GM06990 (cell line): Measurements from ENCODE around the gene AMH.

Experiments used
- DNase-seq: peaks from one replicate; pipeline ENCODE4 v3.0.0-alpha.2; 2011; ENCODE audit not compliant: insufficient read length; ENCODE audit errors: extremely low read depth
- H3K27me3 ChIP-seq: replicated peaks from 2 replicates; pipeline ENCODE4 v1.6.0; 2011; ENCODE audit warnings: low read length; ENCODE audit not compliant: control insufficient read depth, insufficient read depth
- H3K36me3 ChIP-seq: 2 replicates; pipeline ENCODE4 v1.5.1; 2011; ENCODE audit warnings: low read length; ENCODE audit not compliant: control insufficient read depth, insufficient read depth
- H3K4me3 ChIP-seq: replicated peaks from 2 replicates; pipeline ENCODE4 v1.5.1; 2011; ENCODE audit warnings: low read depth, mild to moderate bottlenecking, control low read depth, low read length
- CTCF ChIP-seq: IDR thresholded peaks from 2 replicates; pipeline ENCODE4 v1.5.1; 2011; ENCODE audit warnings: low read length, control low read depth, mild to moderate bottlenecking, inconsistent platforms; ENCODE audit not compliant: insufficient read depth, poor library complexity, severe bottlenecking

Gene AMH

GRCh38 chr19:2252055-2252796, 3.1 kb downstream of the AMH start:
- TF ChIP-seq CTCF = no peak
- H3K36me3 ChIP-seq = peaks cover 6% of the 10 kb centered on the region
- no peaks in the 10 kb centered on the region; the same call in 1 of the 2 replicates for H3K27me3 ChIP-seq
- DNase-seq = no peak
- H3K4me3 ChIP-seq = no peak overlapping the region

GRCh38 chr19:2252797-2253105, 3.6 kb downstream of the AMH start:
- H3K27me3 ChIP-seq = no peaks in the 10 kb centered on the region; the same call in 1 of the 2 replicates
- TF ChIP-seq CTCF = no peak
- peaks cover 3% of the 10 kb centered on the region; the same call in 1 of the 2 replicates for H3K36me3 ChIP-seq
- H3K4me3 ChIP-seq = no peak overlapping the region
- no peak for DNase-seq

GRCh38 chr19:2253106-2254063, 4.3 kb downstream of the AMH start:
- Histone ChIP-seq H3K4me3 (no peak overlapping the region), H3K27me3 (no peaks in the 10 kb centered on the region; the same call in 1 of the 2 replicates), H3K36me3 (peaks cover 3% of the 10 kb centered on the region; the same call in 1 of the 2 replicates)
- peak; percentile 68 for TF ChIP-seq CTCF
- DNase-seq = no peak

GRCh38 chr19:2254064-2254872, 5.1 kb downstream of the AMH start:
- no peak for TF ChIP-seq CTCF
- Histone ChIP-seq H3K36me3 (no peaks in the 10 kb centered on the region; the same call in 1 of the 2 replicates), H3K4me3 (no peak overlapping the region), H3K27me3 (no peaks in the 10 kb centered on the region; the same call in 1 of the 2 replicates)
- no peak for DNase-seq

GRCh38 chr19:2255112-2255845, 6.2 kb downstream of the AMH start:
- TF ChIP-seq CTCF = no peak
- peak overlapping the region; percentile 52 for H3K4me3 ChIP-seq

More at GRCh38 chr19:2255112-2255845, 6.2 kb downstream of the AMH start:
- DNase-seq = no peak
- no peaks in the 10 kb centered on the region for H3K36me3 ChIP-seq
- H3K27me3 ChIP-seq = no peaks in the 10 kb centered on the region; the same call in 1 of the 2 replicates
